GM18511 (cell line): ENCODE measurements around the gene RAN.
"Not testable (repeated sequence)": the region's sequence is repeated elsewhere in the genome, so short reads cannot be mapped to it uniquely, and the experiment has no call there.

Experiments
- ATAC-seq: cut with Tn5 transposase; IDR thresholded peaks from one replicate; pipeline ENCODE4 v1.9.1; 2021; ENCODE audit warnings: mild to moderate bottlenecking, moderate library complexity; ENCODE audit not compliant: unreplicated experiment

The RAN gene

DNA sequence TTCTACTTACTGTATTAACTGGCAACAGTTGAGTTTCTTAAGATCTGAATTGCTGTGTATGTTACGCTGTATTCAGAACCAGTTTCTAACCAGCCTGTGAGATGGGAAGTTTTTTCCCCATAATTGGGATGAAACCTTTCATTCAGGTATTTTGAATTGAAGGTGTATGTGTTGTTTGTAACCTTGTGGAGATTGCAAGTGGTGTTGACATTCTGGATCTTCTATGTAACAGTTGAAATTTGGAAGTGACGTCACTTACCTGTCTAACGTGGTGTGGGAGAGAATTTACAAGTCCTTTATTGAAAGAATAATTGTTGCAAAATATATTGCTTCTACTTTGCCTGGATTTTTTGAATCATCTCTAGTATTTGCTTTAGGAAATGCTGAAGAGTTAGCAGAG is 5.5 kb downstream of the RAN start:
- ATAC-seq, result no peak

DNA sequence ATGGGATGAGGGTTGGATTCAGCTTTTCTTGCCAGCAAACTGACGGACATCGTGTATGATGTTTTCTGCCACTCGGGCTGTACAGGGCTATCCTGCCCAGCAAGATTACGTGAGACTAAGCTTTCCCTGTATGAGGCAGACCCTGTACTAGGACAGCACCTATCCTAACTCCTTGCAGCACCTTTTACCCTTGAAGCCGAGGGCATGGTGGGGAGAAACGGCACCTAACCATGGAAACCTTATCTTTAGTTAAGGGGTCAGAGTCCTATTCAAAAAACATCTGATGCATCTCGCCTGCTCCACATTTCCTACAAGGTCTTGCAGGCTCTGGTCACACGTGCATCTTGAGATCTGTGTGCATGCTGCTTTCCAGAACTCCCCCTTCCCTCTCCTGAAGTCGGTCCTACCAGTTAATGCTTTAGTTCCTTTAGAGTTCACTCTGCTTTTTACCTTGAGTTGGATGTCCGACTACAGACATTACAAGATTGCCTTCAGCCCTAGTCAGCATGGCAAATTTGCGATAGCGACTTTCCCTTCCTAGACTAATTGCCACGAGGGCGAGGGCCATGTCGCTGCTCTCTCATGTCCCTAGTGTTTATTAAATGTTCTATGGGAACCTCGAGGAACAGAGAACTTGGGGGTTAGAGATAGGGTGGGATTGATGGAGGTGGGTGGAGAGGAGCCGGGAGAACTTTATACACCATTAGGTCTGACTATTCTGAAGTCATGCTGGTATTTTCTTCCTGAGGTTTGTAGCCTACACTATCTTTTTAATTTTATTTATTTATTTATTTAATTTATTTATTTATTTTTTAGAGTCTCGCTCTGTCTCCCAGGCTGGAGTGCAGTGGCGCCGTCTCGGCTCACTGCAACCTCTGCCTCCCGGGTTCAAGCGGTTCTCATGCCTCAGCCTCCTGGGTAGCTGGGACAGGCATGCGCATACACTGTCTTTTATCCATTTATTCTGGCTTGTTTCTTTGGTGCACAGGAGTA is 6.6 kb downstream of the RAN start:
- peak; percentile 1 for ATAC-seq

DNA sequence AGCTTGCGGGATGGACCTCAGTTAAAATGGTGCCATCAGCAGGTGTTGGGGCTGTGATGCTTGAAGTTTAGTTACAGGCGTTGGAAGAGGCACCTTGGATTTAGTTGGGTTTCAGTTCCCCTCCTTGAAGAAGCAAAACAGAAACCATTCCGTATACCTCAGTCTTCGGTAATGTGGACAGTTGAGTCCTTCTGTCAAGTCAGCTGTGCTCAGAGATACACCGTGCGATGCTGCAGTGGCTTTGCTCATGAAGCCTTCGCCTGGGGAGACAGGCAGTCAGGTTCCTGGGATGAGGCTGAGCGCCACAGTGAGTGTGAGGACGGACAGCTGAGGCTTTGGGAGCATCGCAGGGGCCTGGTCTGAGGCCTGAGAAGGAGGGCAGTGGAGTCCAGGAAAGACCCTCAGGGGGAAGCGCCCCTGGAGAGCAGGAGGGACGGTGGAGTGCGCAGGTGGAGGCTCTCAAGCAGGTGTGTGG is 7.4 kb downstream of the RAN start:
- ATAC-seq, result peak; percentile 84

DNA sequence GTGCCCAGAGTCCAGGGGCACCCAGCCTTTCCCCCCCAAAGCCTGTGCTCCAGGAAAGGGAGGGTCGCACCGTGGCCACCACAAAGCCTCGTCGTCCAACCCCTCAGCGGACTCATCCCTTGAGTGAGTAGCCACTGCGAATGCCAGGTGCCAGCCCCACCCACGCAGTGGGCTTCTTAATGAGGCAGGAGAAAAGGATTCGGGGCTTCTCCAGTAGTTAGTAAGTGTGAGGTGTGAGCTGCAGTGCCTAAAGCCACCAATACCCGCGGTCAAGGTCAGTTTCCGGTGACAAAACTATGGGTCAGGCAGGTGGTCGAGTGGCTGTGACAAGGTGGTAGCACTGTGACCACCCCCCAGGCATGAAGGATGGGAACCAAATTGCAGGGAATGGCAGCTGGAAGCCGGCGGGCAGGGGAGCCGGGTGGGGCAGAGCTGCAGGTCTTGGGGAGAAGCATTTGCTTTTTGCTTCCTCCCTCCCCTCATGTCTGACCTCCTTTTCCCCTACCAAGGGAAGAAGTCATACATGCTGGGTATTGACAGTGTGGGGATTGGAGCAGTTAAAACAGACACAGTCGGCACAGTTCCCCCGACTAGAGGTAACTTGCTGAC is 8.0 kb downstream of the RAN start:
- peak; percentile 22 for ATAC-seq

DNA sequence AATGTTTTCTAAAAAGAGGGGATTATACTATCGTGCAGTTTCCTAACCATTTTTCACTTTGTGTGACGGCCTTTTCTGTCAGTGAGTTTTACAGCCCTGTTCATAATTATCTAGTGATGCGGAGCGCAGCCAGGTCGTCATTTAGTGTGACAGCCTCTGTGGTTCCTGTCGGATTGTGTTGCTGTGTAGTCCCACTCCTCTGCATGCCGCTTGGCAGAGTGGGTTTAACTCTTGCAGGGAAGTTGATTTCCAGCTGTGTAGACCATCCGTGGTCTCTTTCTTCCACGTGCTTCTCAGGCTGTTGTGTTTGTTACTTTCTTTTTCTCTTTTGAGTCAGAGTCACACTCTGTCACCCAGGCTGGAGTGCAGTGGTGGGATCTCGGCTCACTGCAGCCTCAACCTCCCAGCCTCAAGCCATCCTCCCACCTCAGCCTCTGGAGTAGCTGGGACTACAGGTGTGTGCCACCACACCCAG is 8.6 kb downstream of the RAN start:
- ATAC-seq, result peak; percentile 59

DNA sequence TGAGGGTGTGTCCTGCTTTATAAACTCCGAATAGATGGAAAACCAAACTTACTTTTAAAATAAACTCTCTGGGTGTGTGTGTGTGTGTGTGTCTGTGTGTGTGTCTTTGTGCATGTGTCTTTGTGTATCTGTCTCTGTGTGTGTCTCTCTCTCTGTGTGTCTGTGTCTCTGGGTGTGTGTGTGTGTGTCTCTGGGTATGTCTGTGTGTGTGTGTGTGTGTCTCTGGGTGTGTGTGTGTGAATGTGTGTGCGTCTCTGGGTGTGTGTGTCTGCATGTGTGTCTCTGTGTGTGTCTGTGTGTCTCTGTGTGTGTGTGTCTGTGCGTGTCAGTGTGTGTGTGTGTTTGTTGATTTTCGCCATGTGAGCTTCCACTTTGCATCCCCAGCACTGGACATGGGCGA is 9.2 kb downstream of the RAN start:
- no peak for ATAC-seq

DNA sequence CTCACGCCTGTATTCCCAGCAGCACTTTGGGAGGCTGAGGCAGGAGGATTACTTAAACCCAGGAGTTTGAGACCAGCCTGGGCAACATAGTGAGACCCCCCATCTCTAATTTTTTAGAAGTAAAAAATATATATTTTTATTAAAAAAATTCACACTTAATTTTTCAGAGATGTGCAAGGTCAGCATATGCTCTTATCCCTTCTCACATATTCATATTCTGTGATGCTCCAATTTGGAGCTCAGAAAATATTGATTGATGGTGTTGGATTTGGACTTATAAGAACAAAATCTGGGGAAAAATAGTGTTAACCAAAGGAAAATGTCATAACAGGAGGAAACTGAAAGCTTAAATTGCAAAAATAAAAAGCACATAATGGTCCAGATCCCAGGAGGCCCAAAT is 9.7 kb downstream of the RAN start:
- no peak for ATAC-seq

DNA sequence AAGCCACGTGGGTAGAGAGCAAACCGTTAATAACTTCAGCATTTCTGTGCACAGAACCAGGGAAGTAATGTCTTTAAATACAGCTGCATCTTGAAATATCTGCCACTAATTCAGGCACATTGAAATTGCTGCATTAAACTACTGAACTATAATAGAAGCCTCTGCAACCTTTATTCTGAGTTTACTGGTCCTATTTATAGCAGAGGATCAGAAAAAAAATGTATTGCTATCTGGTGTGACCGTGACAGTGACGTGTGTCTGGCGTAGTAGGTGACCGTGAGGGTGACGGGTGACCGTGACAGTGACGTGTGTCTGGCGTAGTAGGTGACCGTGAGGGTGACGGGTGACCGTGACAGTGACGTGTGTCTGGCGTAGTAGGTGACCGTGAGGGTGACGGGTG is 15.3 kb downstream of the RAN start:
- not testable (repeated sequence) for ATAC-seq

DNA sequence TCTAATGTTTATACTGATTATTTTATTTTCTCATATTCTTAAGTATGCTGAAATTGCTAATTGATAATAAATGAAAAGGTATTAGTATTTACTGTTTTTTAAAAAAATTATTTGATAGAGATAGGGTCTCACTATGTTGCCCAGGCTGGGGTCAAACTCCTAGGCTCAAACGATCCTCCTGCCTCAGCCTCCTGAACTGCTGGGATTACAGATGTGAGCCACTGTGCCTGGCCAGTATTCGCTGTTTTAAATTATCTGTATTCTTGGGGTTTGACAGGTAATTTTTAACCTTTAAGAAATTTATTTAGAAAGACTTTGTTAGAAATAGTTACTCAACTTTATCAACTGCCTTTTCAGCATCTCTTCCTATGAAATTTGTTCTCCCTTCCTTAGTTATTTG is 32.2 kb downstream of the RAN start:
- no peak for ATAC-seq

DNA sequence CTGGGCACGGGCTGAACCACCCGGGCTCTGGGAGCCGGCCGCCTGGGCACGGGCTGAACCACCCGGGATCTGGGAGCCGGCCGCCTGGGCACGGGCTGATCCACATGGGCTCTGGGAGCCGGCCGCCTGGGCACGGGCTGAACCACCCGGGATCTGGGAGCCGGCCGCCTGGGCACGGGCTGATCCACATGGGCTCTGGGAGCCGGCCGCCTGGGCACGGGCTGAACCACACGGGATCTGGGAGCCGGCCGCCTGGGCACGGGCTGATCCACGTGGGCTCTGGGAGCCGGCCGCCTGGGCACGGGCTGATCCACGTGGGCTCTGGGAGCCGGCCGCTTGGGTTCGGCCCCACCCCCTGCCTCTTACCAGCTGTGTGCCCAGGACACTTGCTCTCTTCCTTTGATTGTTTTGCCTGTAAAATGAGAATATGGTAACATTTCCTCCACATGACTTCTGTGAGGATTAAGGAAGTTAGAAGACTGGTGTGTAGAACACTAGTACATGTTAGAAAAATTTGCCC is 33.1 kb downstream of the RAN start:
- not testable (repeated sequence) for ATAC-seq

DNA sequence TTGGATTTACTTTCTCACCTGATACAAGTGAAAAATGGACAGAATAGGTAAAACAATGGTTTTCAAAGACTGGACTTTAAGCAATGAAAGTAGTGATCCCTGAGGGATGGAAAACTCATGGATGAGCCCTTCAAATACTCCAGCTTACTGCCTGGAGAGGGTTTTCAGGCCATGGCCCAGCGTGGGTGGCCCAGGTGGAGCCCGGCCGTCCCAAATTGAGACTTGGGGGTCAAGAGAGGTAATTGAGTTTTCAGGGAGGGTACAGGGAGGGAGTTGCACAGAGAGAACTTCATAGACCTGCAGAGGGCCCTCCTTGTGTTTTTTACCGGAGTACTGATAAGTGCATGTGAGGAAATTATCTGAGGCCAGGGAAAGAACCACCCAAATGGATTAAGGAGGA is 37.2 kb downstream of the RAN start:
- ATAC-seq, result no peak

DNA sequence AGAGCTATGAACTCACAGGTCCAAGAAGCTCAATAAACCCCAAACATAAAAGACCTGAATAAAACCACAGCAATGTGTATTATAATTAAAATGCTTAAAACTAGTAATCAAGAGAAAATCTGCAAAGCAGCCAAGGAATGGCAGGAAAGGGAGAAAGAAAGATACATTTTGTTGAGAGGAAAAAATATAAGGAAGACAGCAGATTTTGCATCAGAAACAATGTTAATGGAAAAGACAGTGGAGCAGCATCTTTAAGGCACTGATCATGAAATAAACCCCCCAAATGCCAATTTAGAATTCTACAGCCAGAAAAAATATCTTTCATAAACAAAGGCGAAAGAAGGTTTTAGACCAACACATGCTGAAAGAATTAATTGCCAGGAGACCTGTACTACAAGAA is 39.3 kb downstream of the RAN start:
- no peak for ATAC-seq

DNA sequence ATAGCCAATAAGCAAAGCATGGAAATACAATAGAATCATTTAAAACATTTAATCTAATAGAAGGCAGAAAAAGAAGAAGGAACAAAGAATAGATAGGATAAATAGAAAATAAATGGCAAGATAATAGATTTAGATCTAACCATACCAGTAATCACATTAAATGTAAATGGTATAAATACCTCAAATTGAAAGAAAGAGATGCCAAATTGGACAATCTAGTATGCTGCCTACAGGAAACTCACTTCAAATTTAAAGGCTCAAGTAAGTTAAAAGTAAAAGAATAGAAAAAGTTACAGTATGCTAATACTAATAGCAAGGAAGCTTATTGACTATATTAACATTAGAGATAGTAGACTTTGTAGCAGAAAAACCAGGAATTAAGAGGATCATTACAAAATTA is 40.1 kb downstream of the RAN start:
- no peak for ATAC-seq

DNA sequence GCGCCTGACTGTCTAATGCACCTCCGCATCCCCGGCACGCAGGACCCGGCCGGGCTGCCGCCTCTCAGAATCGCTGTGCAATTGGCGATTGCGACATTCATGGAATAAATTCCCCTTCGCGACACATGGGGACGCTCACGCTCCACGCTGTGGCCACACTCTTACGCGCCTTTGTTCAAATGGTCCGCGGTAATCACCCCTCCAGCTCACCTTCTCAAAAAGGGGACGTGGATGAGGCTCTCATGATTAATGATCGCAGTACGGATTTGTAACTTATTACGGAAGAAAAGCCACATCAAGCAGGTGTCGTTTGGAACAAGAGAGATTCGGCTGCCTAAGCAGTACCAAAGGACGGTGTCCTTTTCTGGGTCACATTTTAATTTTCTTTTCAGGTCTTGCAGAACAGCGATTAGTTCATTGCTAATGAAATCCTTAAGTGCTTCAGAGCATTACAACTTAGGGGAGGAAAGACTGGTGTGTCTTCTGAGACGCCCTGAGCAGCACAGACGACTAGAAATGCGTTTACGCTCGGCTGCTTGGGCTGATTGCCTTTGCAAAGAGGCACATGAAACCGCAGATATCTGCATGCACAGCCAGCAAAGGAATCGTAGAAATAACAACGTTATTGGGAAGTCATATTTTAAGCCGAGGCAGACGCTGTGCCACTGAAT is 44.5 kb downstream of the RAN start:
- ATAC-seq, result no peak

DNA sequence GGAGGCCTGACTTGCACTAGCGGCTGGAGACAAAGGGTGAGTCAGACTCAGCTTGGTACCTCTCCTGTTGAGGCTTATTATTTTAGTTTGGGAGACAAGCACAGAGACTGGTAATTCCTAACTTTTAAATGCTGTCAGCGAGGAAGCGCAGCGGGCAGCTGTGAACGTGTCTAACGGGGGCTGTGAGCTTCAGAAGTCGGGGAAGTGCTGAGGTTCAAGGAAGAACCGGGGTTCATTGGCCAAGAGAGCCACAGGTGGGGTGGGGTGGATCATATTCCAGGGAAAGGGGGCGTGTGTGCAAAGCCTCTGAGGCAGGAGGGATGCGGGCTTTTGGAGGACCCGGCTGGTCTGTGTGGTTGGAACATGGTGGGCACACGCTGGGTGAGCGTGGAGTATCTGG is 45.7 kb downstream of the RAN start:
- ATAC-seq, result no peak

DNA sequence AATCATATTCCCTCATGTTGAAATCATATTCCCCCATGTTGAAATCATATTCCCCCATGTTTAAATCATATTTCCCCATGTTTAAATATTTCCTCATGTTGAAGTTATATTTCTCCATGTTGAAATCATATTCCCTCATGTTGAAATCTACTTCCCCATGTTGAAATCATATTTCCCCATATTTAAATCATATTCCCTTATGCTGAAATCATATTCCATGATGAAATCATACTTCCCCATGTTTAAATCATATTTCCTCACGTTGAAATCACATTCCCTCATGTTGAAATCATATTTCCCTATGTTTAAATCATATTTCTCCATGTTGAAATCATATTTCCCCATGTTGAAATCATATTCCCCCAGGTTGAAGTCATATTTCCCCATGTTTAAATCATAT is 47.2 kb downstream of the RAN start:
- no peak for ATAC-seq

DNA sequence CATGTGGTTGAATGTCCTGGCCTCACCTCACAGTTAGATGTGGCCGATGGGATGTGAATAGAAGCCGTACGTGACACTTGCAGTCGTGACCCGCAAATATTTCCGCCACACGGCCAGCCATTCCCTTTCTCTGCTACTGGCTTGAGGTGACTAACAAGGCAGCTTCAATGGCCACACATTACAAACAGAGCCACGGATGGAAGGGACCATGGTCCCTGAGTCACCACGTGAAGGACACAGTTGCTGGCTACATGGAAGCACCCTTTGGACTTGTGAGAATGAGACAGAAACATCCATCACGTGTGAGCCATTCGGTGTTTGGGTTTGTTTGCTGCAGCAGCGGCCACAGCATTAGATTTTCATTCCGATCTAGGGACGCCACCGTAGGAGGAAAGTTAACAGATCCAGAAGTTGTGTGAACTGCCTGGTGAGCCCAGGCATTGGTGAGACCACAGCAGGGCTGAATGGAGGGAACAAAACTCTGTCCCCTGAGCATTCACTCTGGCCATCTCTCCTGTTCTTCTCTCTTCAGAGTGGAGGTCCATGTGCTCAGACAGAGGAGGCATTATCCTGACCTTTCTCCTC is 48.3 kb downstream of the RAN start:
- ATAC-seq, result no peak

DNA sequence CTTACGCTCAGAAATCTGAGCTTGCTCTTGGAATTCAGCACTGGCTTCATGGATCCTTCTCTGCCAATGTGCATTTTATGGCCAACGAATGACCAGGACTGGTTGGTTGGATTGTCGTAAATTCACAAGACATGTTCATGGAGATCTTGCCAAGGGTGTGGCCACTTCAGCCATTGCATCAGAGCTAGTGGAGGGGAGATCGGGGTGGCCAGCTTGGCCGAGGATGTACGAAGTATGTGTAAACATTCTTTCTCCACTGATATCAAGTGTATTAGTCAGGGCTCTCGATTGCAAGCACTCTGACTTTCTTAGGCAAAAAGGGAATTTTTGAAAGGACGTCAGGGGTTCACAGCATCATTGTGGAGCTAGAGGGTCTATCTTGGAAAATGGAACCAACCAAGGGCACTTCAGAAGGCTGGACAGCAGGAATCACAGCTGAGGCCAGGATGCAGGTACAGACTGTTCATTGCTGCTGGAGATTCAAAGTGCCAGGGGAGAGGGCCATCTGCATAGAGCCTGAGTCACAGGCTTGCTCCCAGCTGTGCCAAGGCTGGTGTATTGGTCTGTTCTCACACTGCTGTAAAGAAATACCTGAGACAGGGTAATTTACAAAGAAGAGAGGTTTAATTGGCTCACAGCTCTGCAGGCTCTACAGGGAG is 49.0 kb downstream of the RAN start:
- no peak for ATAC-seq

DNA sequence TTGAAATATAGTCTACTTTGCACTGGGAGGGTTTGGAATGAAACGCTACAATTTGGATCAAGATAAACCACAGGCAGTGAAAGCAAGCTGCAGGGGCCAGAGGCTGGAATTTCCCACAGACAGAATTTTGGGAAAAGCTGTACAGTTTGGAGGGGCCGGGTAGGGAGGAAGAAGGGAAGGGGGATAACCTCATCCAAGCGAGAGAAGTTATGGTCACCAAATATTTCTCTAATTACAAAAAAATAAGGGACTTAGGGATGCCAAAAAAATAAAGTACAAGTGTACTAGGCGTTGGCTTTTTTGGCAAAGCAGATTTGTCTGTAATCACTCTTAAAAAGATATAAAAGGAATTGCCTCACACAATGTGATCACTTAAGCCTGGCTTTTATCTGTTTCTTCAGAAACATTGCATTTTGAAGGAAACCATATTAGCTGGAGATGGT is 50.7 kb downstream of the RAN start:
- no peak for ATAC-seq

DNA sequence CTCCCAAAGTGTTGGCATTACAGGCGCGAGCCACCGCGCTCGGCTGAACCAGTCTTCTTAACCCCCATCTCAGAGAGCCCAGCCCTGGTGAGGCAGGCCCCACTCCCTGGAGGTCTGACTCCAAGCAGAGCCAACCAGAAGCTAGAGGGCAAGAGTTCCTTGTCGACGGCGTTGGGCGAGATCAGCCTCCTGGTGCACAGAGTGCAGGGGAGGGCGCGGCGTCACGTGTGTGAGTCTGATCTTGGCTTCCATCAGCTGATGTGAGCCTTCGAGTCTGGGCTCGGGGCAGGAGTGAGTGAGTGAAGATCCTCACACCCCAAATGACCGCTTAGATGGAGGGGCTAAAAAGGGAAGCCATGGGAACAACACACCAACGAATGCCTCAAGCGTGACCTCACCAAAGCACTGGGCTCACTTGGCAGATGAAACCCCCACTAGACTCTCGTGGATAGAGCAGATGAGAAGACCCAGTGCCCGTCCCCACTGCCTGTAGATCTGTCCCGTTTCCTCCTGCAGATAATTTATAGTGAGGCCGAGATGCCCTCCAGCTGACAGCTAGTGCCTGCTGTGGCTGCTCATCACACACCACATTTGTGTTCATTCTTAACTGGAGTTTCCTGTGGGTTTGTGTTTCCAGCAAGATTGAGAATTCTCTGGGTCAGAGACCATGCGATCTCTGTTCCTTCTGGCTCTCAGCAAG is 53.2 kb downstream of the RAN start:
- ATAC-seq, result no peak
